Stimulated activated naive B cell treated with anti-CD40 and anti-IgM and Interleukin-4, amounts not matched to agents 10 μg/mL and 1 μg/mL and 100 μg/mL, for 72 hours (primary cell): ENCODE results near the gene SLC39A3.

Experiments
- ATAC-seq, 2 donors: fragments of 150-1000 bp; cut with Tn5 transposase; replicated peaks; 2 replicates each; pipeline ENCODE4 v1.10.0; 2021; ENCODE audit warnings: moderate library complexity in 1 of 2
- DNase-seq: peaks from one replicate; pipeline ENCODE4 v3.0.0; 2021
- H3K27ac Mint-ChIP-seq: one replicate; pipeline ENCODE4 v1.8.0; 2022; ENCODE audit warnings: mild to moderate bottlenecking, mixed read lengths
- H3K27me3 Mint-ChIP-seq, 2 donors: one replicate each; pipeline ENCODE4 v1.8.0; 2022; ENCODE audit warnings: mixed read lengths in 2 of 2
- H3K36me3 Mint-ChIP-seq, 2 donors: one replicate each; pipeline ENCODE4 v1.8.0; 2022; ENCODE audit warnings: mixed read lengths in 2 of 2, mild to moderate bottlenecking in 1 of 2
- H3K4me1 Mint-ChIP-seq, 2 donors: one replicate each; pipeline ENCODE4 v1.8.0; 2022; ENCODE audit warnings: mixed read lengths in 2 of 2, mild to moderate bottlenecking in 1 of 2
- H3K4me3 Mint-ChIP-seq, 2 donors: one replicate each; pipeline ENCODE4 v1.8.0; 2022; ENCODE audit warnings: mild to moderate bottlenecking in 2 of 2, mixed read lengths in 2 of 2, moderate library complexity in 1 of 2
- H3K9me3 Mint-ChIP-seq, 2 donors: one replicate each; pipeline ENCODE4 v1.8.0; 2022; ENCODE audit warnings: mixed read lengths in 2 of 2, mild to moderate bottlenecking in 1 of 2

SLC39A3 gene

GRCh38 chr19:2726904-2727639 lies 12.7 kb downstream of the SLC39A3 start:
- DNase-seq (no peak), ATAC-seq (peak; percentile 53 to 60)
- H3K36me3 Mint-ChIP-seq: peaks cover 4 to 11% of the 10 kb centered on the region in 2 donors
- H3K4me1 Mint-ChIP-seq: peaks cover 11 to 27% of the 10 kb centered on the region in 2 donors
- peak overlapping the region; percentile 37 for H3K27ac Mint-ChIP-seq
- H3K9me3 Mint-ChIP-seq: peaks cover 0 to 4% of the 10 kb centered on the region in 2 donors
- H3K27me3 Mint-ChIP-seq: peaks cover 7 to 8% of the 10 kb centered on the region in 2 donors
- H3K4me3 Mint-ChIP-seq: peak overlapping the region in 1 of 2 donors; percentile 37

GRCh38 chr19:2726160-2726855 lies 13.5 kb downstream of the SLC39A3 start:
- H3K36me3 Mint-ChIP-seq: peaks cover 3 to 8% of the 10 kb centered on the region in 2 donors
- H3K9me3 Mint-ChIP-seq: peaks cover 0 to 4% of the 10 kb centered on the region in 2 donors
- ATAC-seq: peak; percentile 31 to 49
- H3K27me3 Mint-ChIP-seq: peaks cover 7 to 8% of the 10 kb centered on the region in 2 donors
- peak overlapping the region; percentile 43 for H3K27ac Mint-ChIP-seq
- peaks cover 15 to 33% of the 10 kb centered on the region in 2 donors for H3K4me1 Mint-ChIP-seq
- DNase-seq: no peak
- H3K4me3 Mint-ChIP-seq: no peak overlapping the region

GRCh38 chr19:2724148-2724557 lies 15.7 kb downstream of the SLC39A3 start:
- Mint-ChIP-seq H3K4me3 (no peak overlapping the region), H3K36me3 (peaks cover 0 to 5% of the 10 kb centered on the region in 2 donors), H3K27ac (no peak overlapping the region), H3K4me1 (peaks cover 24 to 46% of the 10 kb centered on the region in 2 donors), H3K27me3 (peaks cover 7 to 8% of the 10 kb centered on the region in 2 donors), H3K9me3 (peaks cover 0 to 4% of the 10 kb centered on the region in 2 donors)
- DNase-seq: no peak
- no peak for ATAC-seq

- DNase-seq (no peak), ATAC-seq (no peak)
- Mint-ChIP-seq H3K27ac (no peak overlapping the region), H3K4me1 (peaks cover 22 to 46% of the 10 kb centered on the region in 2 donors), H3K36me3 (peaks cover 0 to 3% of the 10 kb centered on the region in 2 donors), H3K27me3 (peaks cover 7 to 8% of the 10 kb centered on the region in 2 donors), H3K9me3 (peaks cover 0 to 4% of the 10 kb centered on the region in 2 donors), H3K4me3 (no peak overlapping the region)
These were observed 16.1 kb downstream of the SLC39A3 start for GRCh38 chr19:2723747-2724146.

GRCh38 chr19:2723345-2723715 lies 16.5 kb downstream of the SLC39A3 start:
- Mint-ChIP-seq H3K4me3 (no peak overlapping the region), H3K27ac (no peak overlapping the region), H3K27me3 (peaks cover 7 to 8% of the 10 kb centered on the region in 2 donors), H3K9me3 (peaks cover 0 to 4% of the 10 kb centered on the region in 2 donors), H3K36me3 (no peaks in the 10 kb centered on the region), H3K4me1 (peaks cover 20 to 46% of the 10 kb centered on the region in 2 donors)
- no peak for ATAC-seq
- DNase-seq: no peak

- H3K4me3 Mint-ChIP-seq: peak overlapping the region; percentile 27 to 41
- H3K27ac Mint-ChIP-seq: no peak overlapping the region
- peaks cover 7 to 8% of the 10 kb centered on the region in 2 donors for H3K27me3 Mint-ChIP-seq
- no peak for ATAC-seq
- H3K36me3 Mint-ChIP-seq: no peaks in the 10 kb centered on the region
- DNase-seq: no peak
- H3K9me3 Mint-ChIP-seq: peaks cover 0 to 4% of the 10 kb centered on the region in 2 donors
- peaks cover 20 to 46% of the 10 kb centered on the region in 2 donors for H3K4me1 Mint-ChIP-seq
These were observed 17.1 kb downstream of the SLC39A3 start for GRCh38 chr19:2722541-2723344.

GRCh38 chr19:2721570-2722540 lies 18.0 kb downstream of the SLC39A3 start:
- ATAC-seq: no peak
- peaks cover 18 to 41% of the 10 kb centered on the region in 2 donors for H3K4me1 Mint-ChIP-seq
- peaks cover 7 to 8% of the 10 kb centered on the region in 2 donors for H3K27me3 Mint-ChIP-seq
- peaks cover 0 to 4% of the 10 kb centered on the region in 2 donors for H3K9me3 Mint-ChIP-seq
- no peak for DNase-seq
- H3K4me3 Mint-ChIP-seq: peak overlapping the region; percentile 71 to 75
- H3K27ac Mint-ChIP-seq: peak overlapping the region; percentile 47
- H3K36me3 Mint-ChIP-seq: no peaks in the 10 kb centered on the region

GRCh38 chr19:2720777-2721569 lies 18.8 kb downstream of the SLC39A3 start, which contains the start of gene DIRAS1:
Gene DIRAS1, minus strand, starts transcription at chr19:2721372. Its CDS starts 3,566 bp downstream, at chr19:2717806.
- H3K4me3 Mint-ChIP-seq: peak within 1 kb of the TSS; percentile 71 to 81
- H3K4me1 Mint-ChIP-seq: peaks cover 15 to 33% of the 10 kb centered on the region in 2 donors
- peaks cover 4 to 8% of the 10 kb centered on the region in 2 donors for H3K27me3 Mint-ChIP-seq
- no peak for DNase-seq
- ATAC-seq: peak; percentile 41 to 57
- H3K9me3 Mint-ChIP-seq: peaks cover under 1% of the 10 kb centered on the region in 2 donors
- H3K27ac Mint-ChIP-seq: peak within 1 kb of the TSS; percentile 62
- peaks cover under 1% of the 10 kb centered on the region in 2 donors for H3K36me3 Mint-ChIP-seq

GRCh38 chr19:2719920-2720776 lies 19.7 kb downstream of the SLC39A3 start:
- peak overlapping the region; percentile 62 for H3K27ac Mint-ChIP-seq
- H3K4me1 Mint-ChIP-seq: peaks cover 19 to 34% of the 10 kb centered on the region in 2 donors
- DNase-seq: no peak
- H3K4me3 Mint-ChIP-seq: peak overlapping the region; percentile 66 to 81
- peak; percentile 46 to 57 for ATAC-seq
- H3K27me3 Mint-ChIP-seq: peaks cover 4 to 8% of the 10 kb centered on the region in 2 donors
- H3K9me3 Mint-ChIP-seq: peaks cover 6 to 7% of the 10 kb centered on the region in 2 donors
- H3K36me3 Mint-ChIP-seq: peaks cover 9% of the 10 kb centered on the region in 2 donors

- ATAC-seq: no peak
- no peak overlapping the region for H3K4me3 Mint-ChIP-seq
- no peak overlapping the region for H3K27ac Mint-ChIP-seq
These were observed 20.5 kb downstream of the SLC39A3 start for GRCh38 chr19:2719232-2719735.

GRCh38 chr19:2717638-2718541 lies 21.9 kb downstream of the SLC39A3 start:
- Mint-ChIP-seq H3K36me3 (peaks cover 11 to 12% of the 10 kb centered on the region in 2 donors), H3K27me3 (peaks cover 4 to 6% of the 10 kb centered on the region in 2 donors), H3K27ac (no peak overlapping the region), H3K4me3 (no peak overlapping the region), H3K9me3 (peaks cover 9% of the 10 kb centered on the region in 2 donors), H3K4me1 (peaks cover 24 to 38% of the 10 kb centered on the region in 2 donors)
- DNase-seq: no peak
- ATAC-seq: no peak

More at GRCh38 chr19:2719232-2719735, 20.5 kb downstream of the SLC39A3 start:
- Mint-ChIP-seq H3K4me1 (peaks cover 22 to 42% of the 10 kb centered on the region in 2 donors), H3K9me3 (peaks cover 9% of the 10 kb centered on the region in 2 donors), H3K27me3 (peaks cover 4 to 8% of the 10 kb centered on the region in 2 donors), H3K36me3 (peaks cover 11 to 12% of the 10 kb centered on the region in 2 donors)
- no peak for DNase-seq
